BLaER1 treated with 17β-estradiol and CSF1 and Interleukin-3, amounts not matched to agents 10 nM and 100 nM (cell line): ENCODE measurements around the gene HRNR.
"Not testable (repeated sequence)": the region's sequence is repeated elsewhere in the genome, so short reads cannot be mapped to it uniquely, and the experiment has no call there.

Experiments used
- H3K27ac ChIP-seq, 11 experiments: shearing (Covaris generic); formaldehyde crosslinking; 2 replicates each; pipeline ENCODE4 v1.8.1; 2022
- H3K27me3 ChIP-seq, 11 experiments: shearing (Covaris generic); formaldehyde crosslinking; 2 replicates each; pipeline ENCODE4 v1.8.1; 2022
- H3K36me3 ChIP-seq, 11 experiments: shearing (Covaris generic); formaldehyde crosslinking; 2 replicates each; pipeline ENCODE4 v1.8.1; 2022
- H3K4me1 ChIP-seq, 10 experiments: shearing (Covaris generic); formaldehyde crosslinking; 2 replicates each; pipeline ENCODE4 v1.8.1; 2022
- H3K4me2 ChIP-seq, 11 experiments: shearing (Covaris generic); formaldehyde crosslinking; 2 replicates each; pipeline ENCODE4 v1.8.1; 2022
- H3K4me3 ChIP-seq, 10 experiments: shearing (Covaris generic); formaldehyde crosslinking; 2 replicates each; pipeline ENCODE4 v1.8.1; 2022
- H3K9ac ChIP-seq, 11 experiments: shearing (Covaris generic); formaldehyde crosslinking; 2 replicates each; pipeline ENCODE4 v1.8.1; 2022
- H3K9me3 ChIP-seq, 11 experiments: shearing (Covaris generic); formaldehyde crosslinking; replicated peaks in 1 of 11; 2 replicates each; pipeline ENCODE4 v1.8.1; 2022
- H4K20me1 ChIP-seq, 11 experiments: shearing (Covaris generic); formaldehyde crosslinking; 2 replicates each; pipeline ENCODE4 v1.8.1; 2022
- Cebpa-rat ChIP-seq, 11 experiments: shearing (Covaris generic); IDR thresholded peaks; 2 replicates each; pipeline ENCODE4 v1.8.1; 2022

HRNR gene

GRCh38 chr1:152224093-152224492 lies at the start of gene HRNR:
Gene HRNR (minus strand): TSS chr1:152224193. CDS start chr1:152223253, 940 bp downstream.
- no peak for TF ChIP-seq Cebpa-rat (IDR thresholded peaks at IDR 0.05)
- H3K4me2 ChIP-seq: no peak within 1 kb of the TSS
- peaks cover 5 to 18% (median 11%) of the 10 kb centered on the region in 11 experiments; a peak in 21 of 22 replicates for H3K9me3 ChIP-seq
- H3K27ac ChIP-seq: no peak within 1 kb of the TSS
- no peaks in the 10 kb centered on the region for H3K36me3 ChIP-seq
- no peak within 1 kb of the TSS for H3K9ac ChIP-seq
- H4K20me1 ChIP-seq: no peaks in the 10 kb centered on the region
- H3K27me3 ChIP-seq: no peaks in the 10 kb centered on the region
- no peaks in the 10 kb centered on the region for H3K4me1 ChIP-seq
- no peak within 1 kb of the TSS for H3K4me3 ChIP-seq

GRCh38 chr1:152256394-152256793 lies 32.4 kb upstream of the HRNR start:
- H3K27ac ChIP-seq, H3K4me3 ChIP-seq, H3K36me3 ChIP-seq, H3K27me3 ChIP-seq, H3K4me2 ChIP-seq, H3K9ac ChIP-seq, H3K4me1 ChIP-seq, H4K20me1 ChIP-seq: not testable (repeated sequence)
- peaks cover 14 to 31% (median 20%) of the 10 kb centered on the region in 11 experiments; a peak in 21 of 22 replicates for H3K9me3 ChIP-seq

GRCh38 chr1:152252157-152252556 lies 28.2 kb upstream of the HRNR start:
- H3K36me3 ChIP-seq: no peaks in the 10 kb centered on the region

GRCh38 chr1:152251391-152251790 lies 27.4 kb upstream of the HRNR start:
- peaks cover 1 to 3% (median 2%) of the 10 kb centered on the region in 11 experiments; a peak in 18 of 22 replicates for H3K9me3 ChIP-seq
- H3K4me2 ChIP-seq: no peak overlapping the region
- no peaks in the 10 kb centered on the region for H3K36me3 ChIP-seq
- H3K9ac ChIP-seq: no peak overlapping the region
- H3K4me3 ChIP-seq: no peak overlapping the region
- H3K27ac ChIP-seq: no peak overlapping the region
- TF ChIP-seq Cebpa-rat (IDR thresholded peaks at IDR 0.05): no peak
- H3K27me3 ChIP-seq: no peaks in the 10 kb centered on the region
- no peaks in the 10 kb centered on the region for H3K4me1 ChIP-seq
- no peaks in the 10 kb centered on the region for H4K20me1 ChIP-seq

More at GRCh38 chr1:152252157-152252556, 28.2 kb upstream of the HRNR start:
- H3K9ac ChIP-seq: no peak overlapping the region
- no peaks in the 10 kb centered on the region for H3K4me1 ChIP-seq
- no peak overlapping the region for H3K27ac ChIP-seq
- no peaks in the 10 kb centered on the region for H3K27me3 ChIP-seq
- H3K9me3 ChIP-seq: peaks cover 4 to 11% (median 10%) of the 10 kb centered on the region in 11 experiments; a peak in 19 of 22 replicates
- H4K20me1 ChIP-seq: no peaks in the 10 kb centered on the region
- TF ChIP-seq Cebpa-rat (IDR thresholded peaks at IDR 0.05): no peak
- no peak overlapping the region for H3K4me3 ChIP-seq
- no peak overlapping the region for H3K4me2 ChIP-seq

GRCh38 chr1:152247316-152247715 lies 23.3 kb upstream of the HRNR start:
- no peak for TF ChIP-seq Cebpa-rat (IDR thresholded peaks at IDR 0.05)
- Histone ChIP-seq H3K9ac (no peak overlapping the region), H3K27ac (no peak overlapping the region), H3K27me3 (no peaks in the 10 kb centered on the region), H3K9me3 (no peaks in the 10 kb centered on the region), H3K36me3 (no peaks in the 10 kb centered on the region), H3K4me3 (no peak overlapping the region), H3K4me1 (no peaks in the 10 kb centered on the region), H3K4me2 (no peak overlapping the region), H4K20me1 (no peaks in the 10 kb centered on the region)

GRCh38 chr1:152244576-152245273 lies 20.7 kb upstream of the HRNR start:
- Histone ChIP-seq H3K4me2 (no peak overlapping the region), H3K4me3 (no peak overlapping the region), H3K27ac (no peak overlapping the region), H3K27me3 (no peaks in the 10 kb centered on the region), H3K4me1 (no peaks in the 10 kb centered on the region), H3K9ac (no peak overlapping the region), H4K20me1 (no peaks in the 10 kb centered on the region), H3K36me3 (no peaks in the 10 kb centered on the region), H3K9me3 (no peaks in the 10 kb centered on the region)
- TF ChIP-seq Cebpa-rat (IDR thresholded peaks at IDR 0.05): no peak

- Histone ChIP-seq H3K4me2 (no peak overlapping the region), H3K36me3 (no peaks in the 10 kb centered on the region), H3K9ac (no peak overlapping the region), H3K4me3 (no peak overlapping the region), H3K27me3 (no peaks in the 10 kb centered on the region), H4K20me1 (no peaks in the 10 kb centered on the region), H3K27ac (no peak overlapping the region), H3K4me1 (no peaks in the 10 kb centered on the region), H3K9me3 (no peaks in the 10 kb centered on the region; a peak in 1 of 22 replicates)
- no peak for TF ChIP-seq Cebpa-rat (IDR thresholded peaks at IDR 0.05)
Observed at GRCh38 chr1:152237093-152237492, 13.1 kb upstream of the HRNR start.

- Histone ChIP-seq H3K9ac (no peak overlapping the region), H3K4me1 (no peaks in the 10 kb centered on the region), H4K20me1 (no peaks in the 10 kb centered on the region), H3K27ac (no peak overlapping the region), H3K4me2 (no peak overlapping the region), H3K9me3 (no peaks in the 10 kb centered on the region), H3K36me3 (no peaks in the 10 kb centered on the region), H3K27me3 (peaks cover 0 to 3% (median 0%) of the 10 kb centered on the region in 11 experiments; a peak in 1 of 22 replicates), H3K4me3 (no peak overlapping the region)
- no peak for TF ChIP-seq Cebpa-rat (IDR thresholded peaks at IDR 0.05)
Observed at GRCh38 chr1:152228831-152229230, 4.8 kb upstream of the HRNR start.

GRCh38 chr1:152227310-152227928 lies 3.4 kb upstream of the HRNR start:
- TF ChIP-seq Cebpa-rat (IDR thresholded peaks at IDR 0.05): no peak
- Histone ChIP-seq H4K20me1 (no peaks in the 10 kb centered on the region), H3K9me3 (no peaks in the 10 kb centered on the region), H3K36me3 (no peaks in the 10 kb centered on the region), H3K27me3 (peaks cover 0 to 3% (median 0%) of the 10 kb centered on the region in 11 experiments; a peak in 1 of 22 replicates), H3K27ac (no peak overlapping the region), H3K4me1 (no peaks in the 10 kb centered on the region), H3K9ac (no peak overlapping the region), H3K4me2 (no peak overlapping the region), H3K4me3 (no peak overlapping the region)

GRCh38 chr1:152225678-152226077 lies 1.7 kb upstream of the HRNR start:
- TF ChIP-seq Cebpa-rat (IDR thresholded peaks at IDR 0.05): no peak
- H3K36me3 ChIP-seq: no peaks in the 10 kb centered on the region
- no peak overlapping the region for H3K27ac ChIP-seq
- no peak overlapping the region for H3K9ac ChIP-seq
- H3K4me2 ChIP-seq: no peak overlapping the region
- no peaks in the 10 kb centered on the region for H4K20me1 ChIP-seq
- no peaks in the 10 kb centered on the region for H3K27me3 ChIP-seq
- H3K4me3 ChIP-seq: no peak overlapping the region
- no peaks in the 10 kb centered on the region for H3K4me1 ChIP-seq
- H3K9me3 ChIP-seq: 0 out of 22 replicates have a peak, but pooled peaks cover 0 to 3% (median 0%) of the 10 kb centered on the region in 11 experiments
